ENCODE data around the gene BIN1. TPM values are rescaled to one million over a fixed set of nuclear protein-coding genes. Genes with fewer than 3 reads are reported as not detected.

The BIN1 gene
- total and polyA plus RNA-seq, 8 donors, result 32.0 to 98.7 (median 76.7) TPM

DNA sequence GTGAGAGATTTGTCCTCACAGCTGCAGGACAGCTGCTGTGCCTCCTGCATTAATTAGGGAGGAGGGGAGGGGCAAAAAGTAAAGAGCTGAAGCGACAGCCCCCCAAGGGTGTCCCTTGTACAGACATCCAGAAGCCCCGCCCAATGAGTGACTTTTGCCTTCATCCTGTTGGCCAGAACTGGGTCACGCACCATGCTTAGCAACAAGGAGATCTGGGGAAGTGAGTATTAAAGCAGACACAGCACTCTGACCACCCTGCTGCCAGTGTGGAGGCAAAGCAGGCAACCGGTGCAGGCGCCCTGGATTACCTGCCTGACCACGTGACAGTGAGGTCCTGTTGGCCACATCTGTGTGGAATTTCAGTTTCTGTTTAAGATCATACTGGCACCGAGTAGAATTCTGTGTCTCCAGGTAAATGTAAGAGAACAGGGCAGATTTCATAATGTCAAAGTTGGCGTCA lies 21.5 kb upstream of the BIN1 start:
- no peaks in the 10 kb centered on the region for H3K9me3 ChIP-seq
- ATAC-seq, result peak; percentile 96

DNA sequence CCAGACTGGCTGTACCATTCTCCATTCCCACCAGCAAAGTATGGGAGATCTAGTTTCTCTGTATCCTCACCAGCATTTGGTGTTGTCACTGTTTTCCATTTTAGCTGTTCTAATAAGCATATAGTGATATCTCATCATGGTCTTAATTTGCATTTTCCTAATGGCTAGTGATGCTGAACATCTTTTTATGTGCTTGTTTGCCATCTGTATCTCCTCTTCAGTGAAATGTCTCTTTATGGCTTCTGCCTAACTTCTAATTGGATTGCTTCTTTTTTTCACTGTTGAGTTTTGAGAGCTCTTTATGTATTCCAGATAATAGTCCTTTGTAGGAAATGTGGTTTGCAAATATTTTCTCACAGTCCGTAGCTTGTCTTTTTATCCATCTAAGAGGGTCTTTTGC lies 18.9 kb upstream of the BIN1 start:
- no peak for ATAC-seq
- H3K27me3 ChIP-seq, result no peaks in the 10 kb centered on the region
- TF ChIP-seq, protein P1, sequence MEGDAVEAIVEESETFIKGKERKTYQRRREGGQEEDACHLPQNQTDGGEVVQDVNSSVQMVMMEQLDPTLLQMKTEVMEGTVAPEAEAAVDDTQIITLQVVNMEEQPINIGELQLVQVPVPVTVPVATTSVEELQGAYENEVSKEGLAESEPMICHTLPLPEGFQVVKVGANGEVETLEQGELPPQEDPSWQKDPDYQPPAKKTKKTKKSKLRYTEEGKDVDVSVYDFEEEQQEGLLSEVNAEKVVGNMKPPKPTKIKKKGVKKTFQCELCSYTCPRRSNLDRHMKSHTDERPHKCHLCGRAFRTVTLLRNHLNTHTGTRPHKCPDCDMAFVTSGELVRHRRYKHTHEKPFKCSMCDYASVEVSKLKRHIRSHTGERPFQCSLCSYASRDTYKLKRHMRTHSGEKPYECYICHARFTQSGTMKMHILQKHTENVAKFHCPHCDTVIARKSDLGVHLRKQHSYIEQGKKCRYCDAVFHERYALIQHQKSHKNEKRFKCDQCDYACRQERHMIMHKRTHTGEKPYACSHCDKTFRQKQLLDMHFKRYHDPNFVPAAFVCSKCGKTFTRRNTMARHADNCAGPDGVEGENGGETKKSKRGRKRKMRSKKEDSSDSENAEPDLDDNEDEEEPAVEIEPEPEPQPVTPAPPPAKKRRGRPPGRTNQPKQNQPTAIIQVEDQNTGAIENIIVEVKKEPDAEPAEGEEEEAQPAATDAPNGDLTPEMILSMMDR (IDR thresholded peaks at IDR 0.05), result no peak
- H3K9me3 ChIP-seq, result no peaks in the 10 kb centered on the region
- peaks cover 0 to 4% of the 10 kb centered on the region in 2 donors for H3K4me1 ChIP-seq
- DNase-seq, result no peak
- no peak overlapping the region for H3K27ac ChIP-seq
- H3K4me3 ChIP-seq, result no peak overlapping the region
- intact Hi-C loops (cut with DNase I), result no loop called here
- H3K36me3 ChIP-seq, result no peaks in the 10 kb centered on the region

More for the DNA sequence above, 21.5 kb upstream of the BIN1 start:
- no peak overlapping the region for H3K4me3 ChIP-seq
- TF ChIP-seq, protein P1 (IDR thresholded peaks at IDR 0.05), result no peak
- no peaks in the 10 kb centered on the region for H3K36me3 ChIP-seq
- DNase-seq, result peak in 3 of 4 donors; percentile 44 to 59 (median 54)
- no peak overlapping the region for H3K27ac ChIP-seq
- H3K4me1 ChIP-seq, result peaks cover 0 to 4% of the 10 kb centered on the region in 2 donors
- H3K27me3 ChIP-seq, result no peaks in the 10 kb centered on the region
- intact Hi-C loops (cut with DNase I), result no loop called here

DNA sequence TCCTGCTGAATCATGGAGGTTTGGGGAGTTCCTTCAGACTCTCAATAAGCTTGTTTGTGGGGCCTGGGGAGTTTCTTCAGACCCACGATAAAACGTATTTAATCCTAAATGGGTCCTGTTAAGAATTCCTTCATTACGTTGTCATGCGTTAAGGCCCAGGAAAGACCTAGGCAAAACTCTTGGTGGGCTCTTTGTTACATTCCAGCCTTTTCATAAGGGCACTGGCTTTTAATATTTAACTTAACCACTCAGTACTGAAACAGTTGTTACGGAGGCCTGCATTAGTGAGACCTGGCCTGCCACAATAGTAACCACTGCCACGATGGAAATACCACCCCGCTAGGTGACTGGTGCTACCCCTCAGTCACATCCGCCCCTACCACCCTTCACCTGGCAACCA lies 17.5 kb upstream of the BIN1 start:
- Histone ChIP-seq H3K4me3 (no peak overlapping the region), H3K36me3 (no peaks in the 10 kb centered on the region), H3K9me3 (no peaks in the 10 kb centered on the region), H3K27me3 (no peaks in the 10 kb centered on the region), H3K27ac (no peak overlapping the region), H3K4me1 (peaks cover 0 to 4% of the 10 kb centered on the region in 2 donors)
- DNase-seq (no peak), ATAC-seq (no peak)
- intact Hi-C loops (cut with DNase I), result no loop called here
- TF ChIP-seq, protein P1 (IDR thresholded peaks at IDR 0.05), result no peak

DNA sequence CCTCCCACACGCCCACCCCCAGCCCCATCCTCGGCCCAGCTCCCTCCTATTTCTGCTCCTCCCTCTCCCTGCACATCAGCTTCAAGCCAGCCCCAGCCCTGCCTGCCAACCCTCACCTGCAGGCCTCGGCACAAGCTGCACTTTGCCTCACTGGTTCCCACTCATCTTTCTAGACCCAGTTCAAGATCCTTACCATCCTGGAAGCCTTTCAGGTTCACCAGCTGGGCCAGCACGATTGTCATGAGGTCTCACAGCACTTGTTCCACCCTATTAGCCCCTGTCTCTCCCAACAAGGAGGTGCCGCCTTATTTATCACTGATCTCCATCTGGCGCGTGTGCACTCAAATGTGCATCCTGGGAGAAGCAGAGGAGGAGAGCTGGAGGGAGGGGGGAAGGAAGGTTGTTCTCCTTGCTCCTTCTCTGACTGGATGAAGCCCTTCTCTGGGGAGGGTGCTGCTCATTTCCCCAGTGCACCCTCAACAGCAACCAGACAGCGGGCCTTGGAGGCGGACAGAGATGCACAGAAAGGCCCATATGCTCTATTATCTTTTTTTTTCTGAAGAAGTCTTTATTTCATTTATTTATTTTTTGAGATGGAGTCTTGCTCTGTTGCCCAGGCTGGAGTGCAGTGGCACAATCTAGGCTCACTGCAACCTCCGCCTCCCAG lies 15.5 kb upstream of the BIN1 start:
- DNase-seq, result peak in 1 of 4 donors; percentile 50
- intact Hi-C loops (cut with DNase I), result no loop called here
- H3K27ac ChIP-seq, result no peak overlapping the region

DNA sequence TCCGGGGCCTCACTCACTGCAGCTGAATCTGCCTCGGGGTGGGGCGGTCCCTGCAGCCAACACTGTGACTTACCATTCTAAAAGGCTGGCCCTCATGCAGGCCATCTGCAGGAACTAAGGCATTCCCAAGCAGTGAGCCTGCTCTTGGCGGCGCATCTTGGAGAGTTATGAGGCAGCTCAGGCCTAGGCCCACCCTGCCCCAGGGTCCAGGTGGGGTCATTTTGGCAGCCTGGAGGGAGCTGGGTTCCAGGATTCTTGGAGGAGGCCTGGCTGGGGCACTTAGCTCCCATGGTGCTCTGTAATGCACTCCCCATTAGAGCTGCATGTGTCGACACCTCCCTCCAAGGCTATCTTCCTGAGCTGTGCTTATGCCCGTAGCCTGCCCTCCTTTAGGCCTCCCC lies 14.8 kb upstream of the BIN1 start:
- TF ChIP-seq, protein P1 (IDR thresholded peaks at IDR 0.05), result no peak
- Histone ChIP-seq H3K27ac (no peak overlapping the region), H3K4me1 (no peaks in the 10 kb centered on the region), H3K4me3 (no peak overlapping the region), H3K27me3 (no peaks in the 10 kb centered on the region), H3K9me3 (no peaks in the 10 kb centered on the region), H3K36me3 (no peaks in the 10 kb centered on the region)
- DNase-seq (peak in 1 of 4 donors; percentile 64), ATAC-seq (peak; percentile 18)
- intact Hi-C loops (cut with DNase I), result no loop called here

More for the DNA sequence above, 15.5 kb upstream of the BIN1 start:
- no peaks in the 10 kb centered on the region for H3K4me1 ChIP-seq
- H3K27me3 ChIP-seq, result no peaks in the 10 kb centered on the region
- no peak for ATAC-seq
- no peak overlapping the region for H3K4me3 ChIP-seq
- no peaks in the 10 kb centered on the region for H3K9me3 ChIP-seq
- TF ChIP-seq, protein P1 (IDR thresholded peaks at IDR 0.05), result no peak
- H3K36me3 ChIP-seq, result no peaks in the 10 kb centered on the region
